HG03064 (cell line): ENCODE results near the gene TTLL10.
"Not testable (repeated sequence)": the region's sequence is repeated elsewhere in the genome, so short reads cannot be mapped to it uniquely, and the experiment has no call there.

Experiments
- ATAC-seq: cut with Tn5 transposase; IDR thresholded peaks from one replicate; pipeline ENCODE4 v1.9.1; 2021; ENCODE audit warnings: low read depth; ENCODE audit not compliant: unreplicated experiment

TTLL10 gene

GRCh38 chr1:1183833-1184775 is 10.4 kb downstream of the TTLL10 start:
- ATAC-seq, result no peak

DNA sequence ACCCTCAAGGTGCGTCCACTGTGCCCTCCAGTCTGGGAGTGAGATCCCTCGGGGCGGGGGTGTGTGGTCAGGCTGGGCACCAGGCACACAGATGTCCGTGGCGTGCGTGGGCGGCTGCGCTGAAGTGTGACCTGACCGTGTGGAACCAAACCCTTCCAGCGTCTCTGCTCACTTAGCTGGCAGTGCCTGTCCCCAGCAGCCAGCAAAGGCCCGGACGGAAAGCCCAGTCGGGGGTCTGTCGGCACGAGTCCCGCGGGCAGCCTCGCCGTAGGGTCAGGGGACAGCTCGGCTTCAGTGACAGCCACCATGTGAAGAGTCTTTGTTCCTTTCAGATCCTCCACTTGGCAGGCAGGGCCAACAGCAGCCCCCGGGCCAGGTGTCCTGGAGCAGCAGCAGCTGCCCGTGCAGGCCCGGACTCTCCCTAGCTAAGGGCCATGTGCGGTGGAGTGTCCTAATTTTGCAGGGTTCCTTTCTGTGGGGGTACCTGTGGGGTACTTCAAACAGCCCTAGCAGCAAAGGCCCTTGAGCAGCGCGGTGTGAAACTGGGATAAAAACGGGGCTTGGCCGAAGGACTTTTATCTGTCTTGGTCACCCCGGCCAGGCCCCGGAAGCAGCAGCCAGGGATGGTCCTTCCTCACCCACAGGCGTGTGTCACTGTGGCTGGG is 11.6 kb downstream of the TTLL10 start:
- ATAC-seq, result no peak

DNA sequence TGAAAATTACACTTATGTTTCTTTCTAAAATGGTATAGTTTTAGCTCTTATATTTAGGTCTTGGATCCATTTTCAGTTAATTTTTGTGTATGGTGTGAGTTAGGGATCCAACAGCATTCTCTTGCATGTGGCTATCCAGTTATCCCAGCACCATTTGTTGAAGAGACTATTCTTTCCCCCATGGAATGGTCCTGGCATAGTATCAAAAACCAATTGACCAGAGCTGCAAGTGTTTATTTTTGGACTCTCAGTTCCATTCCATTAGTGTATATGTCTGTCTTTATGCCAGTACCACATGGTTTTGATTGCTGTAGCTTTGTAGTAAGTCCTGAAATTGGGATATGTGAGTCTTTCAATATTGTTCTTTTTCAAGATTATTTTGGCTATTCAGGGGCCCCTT is 14.3 kb downstream of the TTLL10 start:
- no peak for ATAC-seq

GRCh38 chr1:1189111-1189510 is 15.4 kb downstream of the TTLL10 start:
- ATAC-seq, result no peak

- no peak for ATAC-seq
These were observed 18.1 kb downstream of the TTLL10 start for GRCh38 chr1:1191734-1192133.

- no peak for ATAC-seq
These were observed 21.0 kb downstream of the TTLL10 start for GRCh38 chr1:1194723-1195122.

- not testable (repeated sequence) for ATAC-seq
These were observed 22.0 kb downstream of the TTLL10 start for GRCh38 chr1:1195726-1196125.

DNA sequence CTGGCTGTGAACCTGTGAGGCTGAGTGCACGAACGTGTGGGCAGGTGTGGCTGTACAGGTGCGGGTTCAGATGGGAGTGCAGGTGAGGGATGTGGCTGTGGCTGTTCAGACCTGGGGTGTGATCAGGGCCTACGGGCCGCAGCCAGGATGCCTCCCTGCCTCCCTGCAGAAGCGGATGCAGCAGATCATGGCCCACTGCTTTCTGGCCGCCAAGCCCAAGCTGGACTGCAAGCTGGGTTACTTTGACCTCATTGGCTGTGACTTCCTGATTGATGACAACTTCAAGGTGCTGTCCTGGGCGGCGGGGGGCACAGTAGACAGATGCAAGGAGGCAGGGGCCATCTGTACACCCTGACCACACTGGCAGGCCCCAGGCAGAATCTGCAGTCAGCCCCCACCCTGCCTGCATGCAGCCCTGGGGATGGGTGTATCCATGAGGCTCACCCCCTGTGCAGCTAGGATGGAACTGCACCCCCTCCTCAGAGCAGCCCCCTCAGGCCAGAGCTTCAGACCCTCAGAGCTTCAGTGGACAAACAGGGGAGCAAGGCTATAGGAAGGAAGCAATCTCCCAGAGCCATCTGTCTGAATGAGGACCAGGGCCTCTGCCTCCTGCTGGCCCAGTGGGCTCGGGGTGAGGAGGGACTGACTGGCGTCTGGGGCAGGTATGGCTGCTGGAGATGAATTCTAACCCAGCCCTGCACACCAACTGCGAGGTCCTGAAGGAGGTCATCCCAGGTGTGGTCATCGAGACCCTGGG is 22.9 kb downstream of the TTLL10 start:
- ATAC-seq, result no peak

- ATAC-seq, result no peak
These were observed 23.5 kb downstream of the TTLL10 start for GRCh38 chr1:1197188-1197500.

DNA sequence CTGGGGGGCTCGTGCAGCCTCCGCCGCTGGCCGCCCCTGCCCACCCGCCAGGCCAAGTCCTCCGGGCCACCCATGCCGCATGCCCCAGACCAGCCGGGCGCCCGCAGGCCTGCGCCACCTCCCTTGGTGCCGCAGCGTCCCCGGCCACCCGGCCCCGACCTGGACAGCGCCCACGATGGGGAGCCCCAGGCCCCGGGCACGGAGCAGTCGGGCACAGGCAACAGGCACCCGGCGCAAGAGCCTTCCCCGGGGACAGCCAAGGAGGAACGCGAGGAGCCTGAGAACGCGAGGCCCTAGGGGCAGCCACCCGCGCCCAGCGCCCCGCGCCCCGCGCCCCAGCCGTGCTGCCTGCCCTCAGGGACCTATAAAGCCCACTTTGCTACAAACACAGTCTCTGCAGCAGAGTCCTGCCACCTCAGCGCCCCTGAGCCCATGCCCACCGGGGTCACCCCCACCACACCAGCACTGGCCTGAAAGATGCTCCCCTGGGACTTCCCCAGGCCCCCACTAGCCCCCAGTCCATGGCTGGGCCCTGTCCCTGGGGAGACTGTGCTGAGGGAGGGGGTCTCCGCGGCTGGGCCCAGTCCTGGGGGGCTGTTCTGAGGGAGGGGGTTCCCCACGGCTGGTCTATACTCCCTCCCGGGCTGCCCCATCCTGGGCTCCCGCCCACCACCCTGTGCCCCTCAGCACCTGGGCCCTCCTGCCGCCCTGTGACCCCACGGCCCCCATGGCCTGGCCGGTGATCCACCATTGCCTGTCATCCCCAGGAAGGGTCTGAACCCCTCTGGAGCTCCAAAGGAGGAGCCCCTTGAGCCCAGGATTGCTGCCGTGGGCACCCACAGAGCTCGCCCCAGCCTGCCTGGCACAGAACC is 24.1 kb downstream of the TTLL10 start:
- ATAC-seq, result no peak

DNA sequence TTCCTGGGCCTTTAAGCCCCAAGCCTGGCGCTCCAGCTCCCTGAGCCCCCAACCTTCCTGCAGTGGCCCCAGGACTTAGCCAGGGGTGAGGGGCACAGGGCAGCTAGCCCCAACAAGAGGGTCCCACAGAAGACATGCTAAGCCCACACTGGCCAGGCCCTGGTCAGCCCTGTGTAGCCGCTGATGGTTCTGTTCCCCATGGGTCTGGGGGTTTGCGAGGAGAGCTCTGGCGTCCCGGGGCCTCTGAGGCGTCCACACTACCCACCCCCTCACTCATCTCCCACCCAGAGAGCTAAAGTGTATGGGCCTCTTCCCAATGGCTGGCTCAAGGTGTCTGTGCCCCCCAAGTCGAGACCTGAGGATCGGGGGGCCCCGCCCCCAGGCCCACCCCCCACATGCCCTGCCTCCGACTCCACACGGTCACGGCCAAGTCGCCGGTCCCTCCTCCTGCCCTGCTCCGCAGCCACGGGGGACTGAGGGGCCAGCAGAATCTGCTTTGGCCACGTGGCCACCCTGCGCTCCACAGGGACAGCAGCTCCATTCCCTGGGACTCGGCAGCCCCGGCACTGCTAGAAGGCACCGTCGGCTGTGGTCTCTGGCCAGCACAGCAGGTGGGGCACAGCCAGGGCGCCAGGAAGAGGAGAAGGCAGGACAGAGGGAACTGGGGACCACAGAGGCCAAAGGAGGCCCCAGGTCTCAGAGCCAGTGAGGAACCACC is 24.9 kb downstream of the TTLL10 start:
- ATAC-seq, result no peak

DNA sequence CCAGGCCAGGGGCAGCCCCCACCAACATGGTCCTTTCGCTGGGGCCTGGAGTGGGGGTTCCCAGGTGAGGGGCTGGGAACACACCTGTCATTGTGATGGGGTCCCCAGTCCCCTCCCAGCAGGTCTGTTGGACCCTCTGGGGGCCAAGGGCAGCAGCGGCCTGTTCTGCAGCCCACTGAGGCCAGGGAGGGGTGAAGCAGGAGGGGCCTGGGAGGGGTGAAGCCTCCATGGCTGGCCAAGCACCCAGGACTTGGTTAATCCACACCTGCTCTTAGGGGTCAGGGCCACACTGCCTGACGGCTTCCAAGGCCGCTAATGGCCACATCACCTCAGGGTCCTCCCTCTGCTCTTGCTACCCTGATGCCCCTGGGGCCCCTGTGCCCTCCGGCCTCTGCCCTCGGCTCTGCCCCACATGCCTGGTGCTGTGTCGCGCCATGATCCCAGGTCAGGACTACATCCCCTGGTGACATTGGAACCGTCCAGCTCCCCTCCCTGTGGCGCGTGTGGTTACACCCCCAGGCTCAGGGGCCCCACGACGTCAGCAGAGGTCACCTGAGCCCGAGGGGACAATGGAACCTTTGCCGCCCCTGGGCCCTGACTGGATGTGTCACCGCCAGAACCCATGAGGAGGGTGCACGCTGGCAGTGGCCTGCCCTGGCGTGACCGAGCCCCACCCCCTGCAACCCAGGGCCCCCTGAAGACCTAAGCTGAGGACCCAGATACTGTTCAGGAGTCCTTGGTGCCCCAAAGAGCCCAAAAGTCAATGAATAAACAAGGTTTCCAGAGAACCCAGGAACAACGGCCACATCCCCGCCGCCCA is 25.7 kb downstream of the TTLL10 start:
- no peak for ATAC-seq

- ATAC-seq, result no peak
These were observed 26.5 kb downstream of the TTLL10 start for GRCh38 chr1:1199961-1200875.

GRCh38 chr1:1200876-1201810 is 27.5 kb downstream of the TTLL10 start:
- ATAC-seq, result no peak

- ATAC-seq, result no peak
These were observed 29.3 kb downstream of the TTLL10 start for GRCh38 chr1:1202831-1203560.
